Stomach smooth muscle (tissue), 2 donors: ENCODE data around the gene NACC1.
A peak's percentile ranks its signal among the peaks of the same experiment; 100 is the strongest.

Experiments used
- H3K27ac ChIP-seq: one replicate; pipeline ENCODE4 v1.7.0; 2013; ENCODE audit warnings: mild to moderate bottlenecking, low read length, inconsistent platforms
- H3K27me3 ChIP-seq, 2 donors: one replicate each; pipeline ENCODE4 v1.7.0; 2013; ENCODE audit warnings: low read length in 2 of 2; ENCODE audit not compliant: insufficient read depth in 2 of 2, control insufficient read depth in 1 of 2
- H3K36me3 ChIP-seq, 2 donors: one replicate each; pipeline ENCODE4 v1.7.0; 2013; ENCODE audit warnings: low read length in 2 of 2; ENCODE audit not compliant: control insufficient read depth in 2 of 2, insufficient read depth in 2 of 2
- H3K4me1 ChIP-seq: one replicate; pipeline ENCODE4 v1.7.0; 2013; ENCODE audit warnings: low read length; ENCODE audit not compliant: control insufficient read depth, insufficient read depth
- H3K4me3 ChIP-seq, 2 donors: one replicate each; pipeline ENCODE4 v1.7.0; 2013; ENCODE audit warnings: low read length in 2 of 2
- H3K9ac ChIP-seq, 2 donors: one replicate each; pipeline ENCODE4 v1.7.0; 2013; ENCODE audit warnings: low read length in 2 of 2, mild to moderate bottlenecking in 1 of 2
- H3K9me3 ChIP-seq, 2 donors: one replicate each; pipeline ENCODE4 v1.7.0; 2013; ENCODE audit warnings: low read length in 2 of 2; ENCODE audit not compliant: control insufficient read depth in 2 of 2
- donor health status: healthy.
- donor health status: Pancreatic carcinoma.

The NACC1 gene

GRCh38 chr19:13077240-13077639, 40.8 kb upstream of the NACC1 start:
- H3K9me3 ChIP-seq: no peaks in the 10 kb centered on the region
- H3K27ac ChIP-seq: peak overlapping the region; percentile 80
- peaks cover 23 to 36% of the 10 kb centered on the region in 2 donors for H3K36me3 ChIP-seq
- no peak overlapping the region for H3K9ac ChIP-seq
- no peaks in the 10 kb centered on the region for H3K27me3 ChIP-seq
- no peak overlapping the region for H3K4me3 ChIP-seq
- peaks cover 65% of the 10 kb centered on the region for H3K4me1 ChIP-seq

- Histone ChIP-seq H3K4me1 (peaks cover 67% of the 10 kb centered on the region), H3K9ac (peak overlapping the region in 1 of 2 donors; percentile 3), H3K27ac (peak overlapping the region; percentile 80), H3K36me3 (peaks cover 23 to 35% of the 10 kb centered on the region in 2 donors), H3K4me3 (no peak overlapping the region), H3K9me3 (no peaks in the 10 kb centered on the region), H3K27me3 (no peaks in the 10 kb centered on the region)
Observed at GRCh38 chr19:13078381-13078780, 39.7 kb upstream of the NACC1 start.

GRCh38 chr19:13078897-13079541, 39.0 kb upstream of the NACC1 start:
- Histone ChIP-seq H3K27me3 (no peaks in the 10 kb centered on the region), H3K9me3 (no peaks in the 10 kb centered on the region), H3K4me1 (peaks cover 65% of the 10 kb centered on the region), H3K27ac (peak overlapping the region; percentile 80), H3K4me3 (no peak overlapping the region), H3K36me3 (peaks cover 19 to 34% of the 10 kb centered on the region in 2 donors), H3K9ac (peak overlapping the region; percentile 46 to 47)

GRCh38 chr19:13079542-13079986, 38.5 kb upstream of the NACC1 start:
- H3K4me3 ChIP-seq: no peak overlapping the region
- no peaks in the 10 kb centered on the region for H3K27me3 ChIP-seq
- peaks cover 17 to 31% of the 10 kb centered on the region in 2 donors for H3K36me3 ChIP-seq
- peak overlapping the region in 1 of 2 donors; percentile 46 for H3K9ac ChIP-seq
- peak overlapping the region; percentile 80 for H3K27ac ChIP-seq
- H3K4me1 ChIP-seq: peaks cover 64% of the 10 kb centered on the region
- no peaks in the 10 kb centered on the region for H3K9me3 ChIP-seq

- H3K27ac ChIP-seq: peak overlapping the region; percentile 6
- H3K27me3 ChIP-seq: no peaks in the 10 kb centered on the region
- H3K36me3 ChIP-seq: peaks cover 9 to 33% of the 10 kb centered on the region in 2 donors
- H3K9ac ChIP-seq: peak overlapping the region in 1 of 2 donors; percentile 20
- H3K4me1 ChIP-seq: peaks cover 60% of the 10 kb centered on the region
- H3K9me3 ChIP-seq: no peaks in the 10 kb centered on the region
- H3K4me3 ChIP-seq: no peak overlapping the region
Observed at GRCh38 chr19:13082192-13083007, 35.7 kb upstream of the NACC1 start.

- Histone ChIP-seq H3K4me1 (peaks cover 54% of the 10 kb centered on the region), H3K27ac (peak overlapping the region; percentile 6), H3K4me3 (no peak overlapping the region), H3K9me3 (no peaks in the 10 kb centered on the region), H3K36me3 (peaks cover 10 to 34% of the 10 kb centered on the region in 2 donors), H3K9ac (no peak overlapping the region), H3K27me3 (no peaks in the 10 kb centered on the region)
Observed at GRCh38 chr19:13083008-13083404, 35.1 kb upstream of the NACC1 start.

GRCh38 chr19:13083627-13084026, 34.4 kb upstream of the NACC1 start:
- Histone ChIP-seq H3K27me3 (no peaks in the 10 kb centered on the region), H3K4me3 (no peak overlapping the region), H3K9ac (no peak overlapping the region), H3K27ac (no peak overlapping the region), H3K36me3 (peaks cover 10 to 34% of the 10 kb centered on the region in 2 donors), H3K9me3 (no peaks in the 10 kb centered on the region), H3K4me1 (peaks cover 48% of the 10 kb centered on the region)

GRCh38 chr19:13085666-13086065, 32.4 kb upstream of the NACC1 start:
- Histone ChIP-seq H3K9ac (no peak overlapping the region), H3K4me3 (no peak overlapping the region), H3K4me1 (peaks cover 46% of the 10 kb centered on the region), H3K36me3 (peaks cover 10 to 37% of the 10 kb centered on the region in 2 donors), H3K9me3 (no peaks in the 10 kb centered on the region), H3K27ac (no peak overlapping the region), H3K27me3 (no peaks in the 10 kb centered on the region)

- Histone ChIP-seq H3K27ac (no peak overlapping the region), H3K27me3 (no peaks in the 10 kb centered on the region), H3K9ac (no peak overlapping the region), H3K9me3 (no peaks in the 10 kb centered on the region), H3K36me3 (peaks cover 10 to 39% of the 10 kb centered on the region in 2 donors), H3K4me3 (no peak overlapping the region), H3K4me1 (peaks cover 52% of the 10 kb centered on the region)
Observed at GRCh38 chr19:13086341-13086740, 31.7 kb upstream of the NACC1 start.

GRCh38 chr19:13087295-13087694, 30.8 kb upstream of the NACC1 start:
- no peaks in the 10 kb centered on the region for H3K27me3 ChIP-seq
- H3K36me3 ChIP-seq: peaks cover 10 to 34% of the 10 kb centered on the region in 2 donors
- no peak overlapping the region for H3K9ac ChIP-seq
- no peak overlapping the region for H3K27ac ChIP-seq
- no peak overlapping the region for H3K4me3 ChIP-seq
- H3K4me1 ChIP-seq: peaks cover 52% of the 10 kb centered on the region
- no peaks in the 10 kb centered on the region for H3K9me3 ChIP-seq
